Measurements from ENCODE around the gene HEG1. TPM values are rescaled to one million over a fixed set of nuclear protein-coding genes. Genes with fewer than 3 reads are reported as not detected.
A peak's percentile ranks its signal among the peaks of the same experiment; 100 is the strongest.

Gene HEG1
- polyA plus RNA-seq, 3 donors = 0.28 to 4.2 (median 0.69) TPM

GRCh38 chr3:125059488-125060245 is 3.9 kb upstream of the HEG1 start:
- H3K9ac ChIP-seq (ENCODE audit: insufficient read depth, low read length, poor library complexity, severe bottlenecking) = no peak overlapping the region
- H3K36me3 ChIP-seq (replicated peaks in 1 of 2; ENCODE audit: control insufficient read depth in 1 of 2, insufficient read depth in 2 of 2, low read length in 2 of 2) = no peaks in the 10 kb centered on the region
- H3K27me3 ChIP-seq (ENCODE audit: control insufficient read depth in 2 of 2, insufficient read depth in 2 of 2, low read length in 2 of 2) = peaks cover 8 to 19% of the 10 kb centered on the region in 2 donors
- DNase-seq = no peak
- Mint-ChIP-seq H3K27ac (peak overlapping the region in 2 of 7 donors; percentile 8 to 57), H3K27me3 (ENCODE audit: low read depth in 3 of 3) (peaks cover 18 to 44% (median 25%) of the 10 kb centered on the region in 3 donors), H3K9me3 (no peaks in the 10 kb centered on the region), H3K36me3 (peaks cover 0 to 2% of the 10 kb centered on the region in 2 donors), H3K4me1 (peaks cover 19% of the 10 kb centered on the region), H3K4me3 (no peak overlapping the region)
- no peaks in the 10 kb centered on the region for H4K20me1 ChIP-seq (ENCODE audit: insufficient read depth, low read length)
- intact Hi-C loops (cut with micrococcal nuclease) = loop anchor here (5.0 to 10.0 kb wide), 2 partner anchors 75 to 103 kb away; no protein-coding TSS in a partner anchor
- H3K4me2 ChIP-seq (replicated peaks; ENCODE audit: extremely low read depth, low read length, poor library complexity, severe bottlenecking) = no peak overlapping the region
- H3K4me1 ChIP-seq (ENCODE audit: control insufficient read depth in 1 of 2, insufficient read depth in 2 of 2, low read length in 2 of 2) = peaks cover 10% of the 10 kb centered on the region in 2 donors
- H3K9me3 ChIP-seq (replicated peaks in 1 of 2; ENCODE audit: control insufficient read depth in 1 of 2, insufficient read depth in 1 of 2, low read length in 2 of 2) = no peaks in the 10 kb centered on the region
- no peaks in the 10 kb centered on the region for H3K79me2 ChIP-seq (ENCODE audit: insufficient read depth, low read length)
- H3K4me3 ChIP-seq (replicated peaks in 1 of 3; ENCODE audit: low read depth in 2 of 3, low read length in 3 of 3) = no peak overlapping the region
- TF ChIP-seq CTCF (IDR thresholded peaks at IDR 0.05) = no peak
- 83% methylated on average over 7 of the region's 7 CpGs for WGBS (ENCODE audit: insufficient coverage)
- H3K27ac ChIP-seq (ENCODE audit: low read depth in 1 of 2, low read length in 2 of 2) = no peak overlapping the region
- no peak overlapping the region for H2AFZ ChIP-seq (ENCODE audit: insufficient read depth, low read depth, low read length, poor library complexity, severe bottlenecking)

- H3K9ac ChIP-seq (ENCODE audit: insufficient read depth, low read length, poor library complexity, severe bottlenecking) = no peak overlapping the region
- intact Hi-C loops (cut with micrococcal nuclease) = loop anchor here (5.0 to 10.0 kb wide), 2 partner anchors 76 to 103 kb away; no protein-coding TSS in a partner anchor
- TF ChIP-seq CTCF (IDR thresholded peaks at IDR 0.05) = no peak
- H3K4me1 ChIP-seq (ENCODE audit: control insufficient read depth in 1 of 2, insufficient read depth in 2 of 2, low read length in 2 of 2) = peaks cover 14 to 16% of the 10 kb centered on the region in 2 donors
- H3K9me3 ChIP-seq (replicated peaks in 1 of 2; ENCODE audit: control insufficient read depth in 1 of 2, insufficient read depth in 1 of 2, low read length in 2 of 2) = no peaks in the 10 kb centered on the region
- no peaks in the 10 kb centered on the region for H4K20me1 ChIP-seq (ENCODE audit: insufficient read depth, low read length)
- DNase-seq = no peak
- no peak overlapping the region for H3K4me2 ChIP-seq (replicated peaks; ENCODE audit: extremely low read depth, low read length, poor library complexity, severe bottlenecking)
- Mint-ChIP-seq H3K27me3 (ENCODE audit: low read depth in 3 of 3) (peaks cover 19 to 48% (median 24%) of the 10 kb centered on the region in 3 donors), H3K9me3 (no peaks in the 10 kb centered on the region), H3K4me3 (no peak overlapping the region), H3K27ac (no peak overlapping the region), H3K36me3 (peaks cover 0 to 4% of the 10 kb centered on the region in 2 donors), H3K4me1 (peaks cover 26% of the 10 kb centered on the region)
- no CpG with 5 or more reads among the region's 3 CpGs for WGBS (ENCODE audit: insufficient coverage)
- no peak overlapping the region for H3K27ac ChIP-seq (ENCODE audit: low read depth in 1 of 2, low read length in 2 of 2)
- peaks cover 8 to 19% of the 10 kb centered on the region in 2 donors for H3K27me3 ChIP-seq (ENCODE audit: control insufficient read depth in 2 of 2, insufficient read depth in 2 of 2, low read length in 2 of 2)
- no peaks in the 10 kb centered on the region for H3K36me3 ChIP-seq (replicated peaks in 1 of 2; ENCODE audit: control insufficient read depth in 1 of 2, insufficient read depth in 2 of 2, low read length in 2 of 2)
- no peak overlapping the region for H2AFZ ChIP-seq (ENCODE audit: insufficient read depth, low read depth, low read length, poor library complexity, severe bottlenecking)
- no peaks in the 10 kb centered on the region for H3K79me2 ChIP-seq (ENCODE audit: insufficient read depth, low read length)
- H3K4me3 ChIP-seq (replicated peaks in 1 of 3; ENCODE audit: low read depth in 2 of 3, low read length in 3 of 3) = no peak overlapping the region
These were observed 3.2 kb upstream of the HEG1 start for GRCh38 chr3:125058959-125059358.

Data from CD14-positive monocyte (primary cell).